GM12874 (cell line): ENCODE data around the gene TRRAP.

Experiments
- CTCF ChIP-seq: IDR thresholded peaks from 2 replicates; pipeline ENCODE4 v1.5.1; 2011; ENCODE audit warnings: low read depth, mild to moderate bottlenecking, control low read depth, low read length, moderate library complexity; ENCODE audit not compliant: insufficient read depth

The TRRAP gene

GRCh38 chr7:99041526-99041925, 163.2 kb downstream of the TRRAP start:
- TF ChIP-seq CTCF: no peak

GRCh38 chr7:99042957-99043356, 164.6 kb downstream of the TRRAP start:
- TF ChIP-seq CTCF: no peak

- no peak for TF ChIP-seq CTCF
These were observed 168.4 kb downstream of the TRRAP start for GRCh38 chr7:99046722-99047121.

- no peak for TF ChIP-seq CTCF
These were observed 169.3 kb downstream of the TRRAP start for GRCh38 chr7:99047526-99048077.

GRCh38 chr7:99050971-99051370, 172.6 kb downstream of the TRRAP start:
- no peak for TF ChIP-seq CTCF

GRCh38 chr7:99054781-99055180, 176.4 kb downstream of the TRRAP start:
- no peak for TF ChIP-seq CTCF

- no peak for TF ChIP-seq CTCF
These were observed 182.9 kb downstream of the TRRAP start for GRCh38 chr7:99061001-99061776.
